ENCODE results near the gene ABCA12. TPM values are rescaled to one million over a fixed set of nuclear protein-coding genes. Genes with fewer than 3 reads are reported as not detected.
"Not testable (repeated sequence)": the region's sequence is repeated elsewhere in the genome, so short reads cannot be mapped to it uniquely, and the experiment has no call there.

The ABCA12 gene
- not detected for total RNA-seq

GRCh38 chr2:215138479-215138878 lies at the start of gene ABCA12:
ABCA12 (minus strand) TSS chr2:215138626; CDS start chr2:215138208, 418 bp downstream.
- Mint-ChIP-seq H3K36me3 (ENCODE audit: low read depth) (no peaks in the 10 kb centered on the region), H3K4me1 (peaks cover 10% of the 10 kb centered on the region), H3K9me3 (ENCODE audit: low read depth) (no peaks in the 10 kb centered on the region), H3K4me3 (no peak within 1 kb of the TSS), H3K27me3 (peaks cover 13% of the 10 kb centered on the region), H3K27ac (no peak within 1 kb of the TSS)
- POLR2A ChIA-PET, result no interaction called here
- no peak for DNase-seq
- CTCF ChIA-PET, result interaction anchor here (0.7 kb wide), 1 partner anchor 239 kb away, joined by 3 read pairs; no protein-coding TSS in a partner anchor
- ATAC-seq, result no peak
- intact Hi-C loops (cut with DNase I, micrococcal nuclease), result no loop called here

GRCh38 chr2:215188078-215188477 lies 49.7 kb upstream of the ABCA12 start:
- H3K27ac Mint-ChIP-seq, result no peak overlapping the region
- no peak for ATAC-seq
- ChIA-PET CTCF (no interaction called here), POLR2A (no interaction called here)
- intact Hi-C loops (cut with DNase I, micrococcal nuclease), result no loop called here
- no peak for DNase-seq
- no peaks in the 10 kb centered on the region for H3K36me3 Mint-ChIP-seq (ENCODE audit: low read depth)
- H3K4me3 Mint-ChIP-seq, result no peak overlapping the region
- H3K4me1 Mint-ChIP-seq, result no peaks in the 10 kb centered on the region
- no peaks in the 10 kb centered on the region for H3K9me3 Mint-ChIP-seq (ENCODE audit: low read depth)
- H3K27me3 Mint-ChIP-seq, result peaks cover 13% of the 10 kb centered on the region

- H3K36me3 Mint-ChIP-seq (ENCODE audit: low read depth), result no peaks in the 10 kb centered on the region
- H3K27me3 Mint-ChIP-seq, result peaks cover 12% of the 10 kb centered on the region
- peaks cover 4% of the 10 kb centered on the region for H3K9me3 Mint-ChIP-seq (ENCODE audit: low read depth)
- ATAC-seq (no peak), DNase-seq (no peak)
- no peak overlapping the region for H3K4me3 Mint-ChIP-seq
- no peaks in the 10 kb centered on the region for H3K4me1 Mint-ChIP-seq
- intact Hi-C loops (cut with DNase I, micrococcal nuclease), result no loop called here
- H3K27ac Mint-ChIP-seq, result no peak overlapping the region
- CTCF ChIA-PET, result no interaction called here
- POLR2A ChIA-PET, result no interaction called here
Measured at GRCh38 chr2:215186021-215186420, 47.6 kb upstream of the ABCA12 start.

- H3K36me3 Mint-ChIP-seq (ENCODE audit: low read depth), result no peaks in the 10 kb centered on the region
- ChIA-PET CTCF (no interaction called here), POLR2A (no interaction called here)
- H3K27ac Mint-ChIP-seq, result no peak overlapping the region
- ATAC-seq (no peak), DNase-seq (no peak)
- intact Hi-C loops (cut with DNase I, micrococcal nuclease), result no loop called here
- no peaks in the 10 kb centered on the region for H3K4me1 Mint-ChIP-seq
- no peak overlapping the region for H3K4me3 Mint-ChIP-seq
- H3K9me3 Mint-ChIP-seq (ENCODE audit: low read depth), result peaks cover 8% of the 10 kb centered on the region
- H3K27me3 Mint-ChIP-seq, result peaks cover 6% of the 10 kb centered on the region
Measured at GRCh38 chr2:215178121-215178520, 39.7 kb upstream of the ABCA12 start.

- Mint-ChIP-seq H3K36me3 (ENCODE audit: low read depth) (no peaks in the 10 kb centered on the region), H3K4me3 (no peak overlapping the region), H3K27ac (no peak overlapping the region), H3K9me3 (ENCODE audit: low read depth) (no peaks in the 10 kb centered on the region), H3K27me3 (no peaks in the 10 kb centered on the region), H3K4me1 (peaks cover 9% of the 10 kb centered on the region)
- intact Hi-C loops (cut with DNase I, micrococcal nuclease), result no loop called here
- no peak for ATAC-seq
- POLR2A ChIA-PET, result no interaction called here
- CTCF ChIA-PET, result no interaction called here
- DNase-seq, result no peak
Measured at GRCh38 chr2:215171796-215172195, 33.4 kb upstream of the ABCA12 start.

- Mint-ChIP-seq H3K4me1 (peaks cover 9% of the 10 kb centered on the region), H3K9me3 (ENCODE audit: low read depth) (no peaks in the 10 kb centered on the region), H3K36me3 (ENCODE audit: low read depth) (no peaks in the 10 kb centered on the region), H3K4me3 (no peak overlapping the region), H3K27me3 (no peaks in the 10 kb centered on the region), H3K27ac (no peak overlapping the region)
- ATAC-seq, result peak; percentile 47
- intact Hi-C loops (cut with DNase I, micrococcal nuclease), result no loop called here
- DNase-seq, result no peak
- POLR2A ChIA-PET, result no interaction called here
- CTCF ChIA-PET, result interaction anchor here (0.6 to 1.2 kb wide), 2 partner anchors 12 to 21 kb away, joined by 3 read pairs; no protein-coding TSS in a partner anchor
Measured at GRCh38 chr2:215171151-215171550, 32.7 kb upstream of the ABCA12 start.

GRCh38 chr2:215166505-215166904 lies 28.1 kb upstream of the ABCA12 start:
- POLR2A ChIA-PET; H3K4me3 Mint-ChIP-seq; H3K36me3 Mint-ChIP-seq (ENCODE audit: low read depth); ATAC-seq; H3K4me1 Mint-ChIP-seq; intact Hi-C loops (cut with DNase I, micrococcal nuclease); CTCF ChIA-PET; H3K9me3 Mint-ChIP-seq (ENCODE audit: low read depth); DNase-seq; H3K27ac Mint-ChIP-seq; H3K27me3 Mint-ChIP-seq: not testable (repeated sequence)

- DNase-seq; H3K4me1 Mint-ChIP-seq; CTCF ChIA-PET; H3K27ac Mint-ChIP-seq; H3K36me3 Mint-ChIP-seq (ENCODE audit: low read depth); ATAC-seq; H3K9me3 Mint-ChIP-seq (ENCODE audit: low read depth); H3K27me3 Mint-ChIP-seq; POLR2A ChIA-PET; intact Hi-C loops (cut with DNase I, micrococcal nuclease); H3K4me3 Mint-ChIP-seq: not testable (repeated sequence)
Measured at GRCh38 chr2:215163319-215163718, 24.9 kb upstream of the ABCA12 start.

- peaks cover 3% of the 10 kb centered on the region for H3K27me3 Mint-ChIP-seq
- no peaks in the 10 kb centered on the region for H3K4me1 Mint-ChIP-seq
- DNase-seq (no peak), ATAC-seq (no peak)
- no peaks in the 10 kb centered on the region for H3K36me3 Mint-ChIP-seq (ENCODE audit: low read depth)
- no peak overlapping the region for H3K27ac Mint-ChIP-seq
- ChIA-PET CTCF (interaction anchor here (0.6 kb wide), 1 partner anchor 735 kb away, joined by 4 read pairs; no protein-coding TSS in a partner anchor), POLR2A (no interaction called here)
- peaks cover 5% of the 10 kb centered on the region for H3K9me3 Mint-ChIP-seq (ENCODE audit: low read depth)
- intact Hi-C loops (cut with DNase I, micrococcal nuclease), result no loop called here
- H3K4me3 Mint-ChIP-seq, result no peak overlapping the region
Measured at GRCh38 chr2:215161301-215161829, 22.9 kb upstream of the ABCA12 start.

GRCh38 chr2:215160081-215160480 lies 21.7 kb upstream of the ABCA12 start:
- ATAC-seq, result no peak

GRCh38 chr2:215156453-215156852 lies 18.0 kb upstream of the ABCA12 start:
- no peak overlapping the region for H3K4me3 Mint-ChIP-seq
- no peaks in the 10 kb centered on the region for H3K9me3 Mint-ChIP-seq (ENCODE audit: low read depth)
- H3K4me1 Mint-ChIP-seq, result no peaks in the 10 kb centered on the region
- intact Hi-C loops (cut with DNase I, micrococcal nuclease), result no loop called here
- DNase-seq (no peak), ATAC-seq (no peak)
- POLR2A ChIA-PET, result no interaction called here
- CTCF ChIA-PET, result no interaction called here
- H3K27ac Mint-ChIP-seq, result no peak overlapping the region
- no peaks in the 10 kb centered on the region for H3K36me3 Mint-ChIP-seq (ENCODE audit: low read depth)
- peaks cover 3% of the 10 kb centered on the region for H3K27me3 Mint-ChIP-seq

More at GRCh38 chr2:215160081-215160480, 21.7 kb upstream of the ABCA12 start:
- H3K36me3 Mint-ChIP-seq (ENCODE audit: low read depth), result no peaks in the 10 kb centered on the region
- H3K4me1 Mint-ChIP-seq, result no peaks in the 10 kb centered on the region
- peaks cover 3% of the 10 kb centered on the region for H3K27me3 Mint-ChIP-seq
- DNase-seq, result no peak
- H3K4me3 Mint-ChIP-seq, result no peak overlapping the region
- POLR2A ChIA-PET, result no interaction called here
- CTCF ChIA-PET, result no interaction called here
- H3K9me3 Mint-ChIP-seq (ENCODE audit: low read depth), result peaks cover 5% of the 10 kb centered on the region
- no peak overlapping the region for H3K27ac Mint-ChIP-seq
- intact Hi-C loops (cut with DNase I, micrococcal nuclease), result no loop called here

- no peak overlapping the region for H3K4me3 Mint-ChIP-seq
- intact Hi-C loops (cut with DNase I, micrococcal nuclease), result no loop called here
- ChIA-PET CTCF (interaction anchor here (0.5 to 1.1 kb wide), 4 partner anchors 21 to 1675 kb away, joined by 3 to 5 read pairs (median 4); no protein-coding TSS in a partner anchor), POLR2A (no interaction called here)
- ATAC-seq (no peak), DNase-seq (no peak)
- H3K9me3 Mint-ChIP-seq (ENCODE audit: low read depth), result no peaks in the 10 kb centered on the region
- peaks cover 2% of the 10 kb centered on the region for H3K27me3 Mint-ChIP-seq
- H3K36me3 Mint-ChIP-seq (ENCODE audit: low read depth), result no peaks in the 10 kb centered on the region
- H3K4me1 Mint-ChIP-seq, result no peaks in the 10 kb centered on the region
- no peak overlapping the region for H3K27ac Mint-ChIP-seq
Measured at GRCh38 chr2:215149894-215150293, 11.5 kb upstream of the ABCA12 start.

Data from activated CD4-positive, alpha-beta T cell treated with anti-CD3 and anti-CD28 coated beads for 36 hours (primary cell).